Activated B cell treated with CpG ODN at 0.5 μM for 24 hours (primary cell): ENCODE results near the gene IYD. TPM values are rescaled to one million over a fixed set of nuclear protein-coding genes. Genes with fewer than 3 reads are reported as not detected.
A peak's percentile ranks its signal among the peaks of the same experiment; 100 is the strongest.
"Not testable (repeated sequence)": the region's sequence is repeated elsewhere in the genome, so short reads cannot be mapped to it uniquely, and the experiment has no call there.

ENCODE experiments used
- ATAC-seq: fragments of 200-7000 bp; cut with Tn5 transposase; one replicate; pipeline ENCODE4 v1.10.0; 2021; ENCODE audit warnings: low read depth, mild to moderate bottlenecking, moderate library complexity
- CTCF ChIA-PET: fragments of 350-600 bp; sonication (Branson Sonifier 250); formaldehyde crosslinking; loops from one replicate; lab custom pipeline; 2021; ENCODE audit warnings: antibody characterized with exemption; lab: Charles Lee
- POLR2A ChIA-PET: fragments of 350-600 bp; sonication (Branson Sonifier 250); formaldehyde crosslinking; loops from one replicate; lab custom pipeline; 2021; ENCODE audit warnings: antibody characterized with exemption; lab: Charles Lee
- DNase-seq: peaks from one replicate; pipeline ENCODE4 v3.0.0; 2022
- H3K27ac Mint-ChIP-seq: one replicate; pipeline ENCODE4 v1.8.0; 2020; ENCODE audit warnings: mixed read lengths
- H3K27me3 Mint-ChIP-seq: one replicate; pipeline ENCODE4 v1.8.0; 2021; ENCODE audit warnings: mixed read lengths
- H3K36me3 Mint-ChIP-seq: one replicate; pipeline ENCODE4 v1.8.0; 2021; ENCODE audit warnings: low read depth, mixed read lengths
- H3K4me1 Mint-ChIP-seq: one replicate; pipeline ENCODE4 v1.8.0; 2021; ENCODE audit warnings: mixed read lengths
- H3K4me3 Mint-ChIP-seq: one replicate; pipeline ENCODE4 v1.8.0; 2020; ENCODE audit warnings: mild to moderate bottlenecking, mixed read lengths
- H3K9me3 Mint-ChIP-seq: one replicate; pipeline ENCODE4 v1.8.0; 2020; ENCODE audit warnings: mixed read lengths
- CTCF ChIP-seq: fragments of 200-600 bp; IDR thresholded peaks from one replicate; pipeline ENCODE4 v1.8.0; 2022; ENCODE audit warnings: antibody characterized with exemption, mild to moderate bottlenecking
- intact Hi-C: fragments of 100-400 bp; cut with micrococcal nuclease; formaldehyde crosslinking; loops from one replicate; pipeline ENCODE4 v1.15.1; 2024
- total RNA-seq: library from RNA; stranded (reverse); gene quantifications from 2 replicates; pipeline ENCODE4 v1.2.3, GENCODE V29; 2022

IYD gene
- total RNA-seq, 1 donor from 2014 or later: not detected

DNA sequence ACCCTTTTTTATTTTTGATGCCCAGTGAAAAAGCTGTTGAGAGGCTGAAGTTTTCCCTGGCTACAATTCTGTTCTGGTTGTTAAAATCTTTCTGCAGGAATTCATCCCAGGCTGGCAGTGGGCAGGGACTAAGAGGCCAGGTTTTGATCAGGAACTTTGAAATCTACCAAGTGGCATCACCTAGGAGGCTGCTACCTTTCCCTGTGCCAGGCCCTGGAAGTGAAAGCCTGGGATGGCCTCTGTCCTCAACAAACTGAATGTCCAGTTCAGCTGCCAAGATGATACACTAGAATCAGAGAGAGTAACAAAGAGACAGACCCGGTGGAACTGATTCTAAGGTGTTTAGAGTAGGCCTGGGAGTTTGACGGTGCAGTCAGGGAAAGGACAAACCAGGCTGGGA is 596 bp downstream of the IYD start:
- POLR2A ChIA-PET: no interaction called here
- Mint-ChIP-seq H3K9me3 (no peaks in the 10 kb centered on the region), H3K4me1 (no peaks in the 10 kb centered on the region), H3K36me3 (no peaks in the 10 kb centered on the region), H3K27me3 (peaks cover 11% of the 10 kb centered on the region), H3K27ac (no peak overlapping the region), H3K4me3 (no peak overlapping the region)
- ATAC-seq: no peak
- CTCF ChIA-PET: no interaction called here
- no peak for DNase-seq
- intact Hi-C loops: no loop called here
- TF ChIP-seq CTCF: no peak

DNA sequence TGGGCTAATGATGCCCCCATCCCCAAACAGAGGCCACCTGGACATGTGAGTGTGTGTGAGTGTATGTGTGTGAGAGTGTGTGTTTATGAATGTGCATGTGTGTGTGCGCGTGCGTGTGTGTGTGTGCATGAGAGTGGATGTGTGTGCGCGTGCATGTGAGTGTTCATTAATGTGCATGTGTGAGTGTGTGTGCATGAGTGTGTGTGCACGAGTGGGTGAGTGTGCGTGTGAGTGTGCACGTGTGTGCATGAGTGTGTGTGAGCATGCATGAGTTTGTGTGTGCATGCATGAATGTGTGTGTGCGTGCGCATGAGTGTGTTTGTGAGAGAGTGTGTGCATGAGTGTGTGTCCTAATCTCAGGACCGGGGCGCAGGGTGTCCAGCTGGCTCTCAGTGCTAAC is 1.3 kb downstream of the IYD start:
- ATAC-seq: no peak

DNA sequence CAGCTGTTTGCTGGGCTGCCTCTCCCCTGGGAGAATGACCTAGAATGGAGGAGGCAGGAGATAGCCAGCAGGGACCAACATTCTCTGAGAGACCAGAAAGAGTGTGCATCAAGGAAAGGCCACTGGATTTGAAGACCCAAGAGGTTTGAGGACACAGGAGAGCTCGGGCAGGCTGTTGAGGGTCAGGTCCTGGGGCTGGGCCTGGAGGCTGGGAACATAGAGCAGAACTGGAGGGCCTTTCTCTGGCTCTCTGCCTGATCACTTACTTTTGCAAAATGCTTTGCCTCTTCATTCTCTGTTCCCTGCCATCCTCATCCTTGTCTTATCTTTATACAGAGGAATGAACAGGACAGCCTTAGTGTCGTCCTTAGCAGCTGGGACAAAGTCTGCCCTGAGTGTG is 2.5 kb downstream of the IYD start:
- H3K27ac Mint-ChIP-seq: no peak overlapping the region
- H3K36me3 Mint-ChIP-seq: no peaks in the 10 kb centered on the region
- H3K4me3 Mint-ChIP-seq: no peak overlapping the region
- intact Hi-C loops: no loop called here
- H3K27me3 Mint-ChIP-seq: peaks cover 22% of the 10 kb centered on the region
- no peaks in the 10 kb centered on the region for H3K4me1 Mint-ChIP-seq
- CTCF ChIA-PET: interaction anchor here (1.1 kb wide), 1 partner anchor 290 kb away, joined by 4 read pairs; no protein-coding TSS in a partner anchor
- POLR2A ChIA-PET: no interaction called here
- no peak for DNase-seq
- ATAC-seq: no peak
- H3K9me3 Mint-ChIP-seq: no peaks in the 10 kb centered on the region
- TF ChIP-seq CTCF: no peak

More for the DNA sequence above, 1.3 kb downstream of the IYD start:
- CTCF ChIA-PET: no interaction called here
- POLR2A ChIA-PET: no interaction called here
- H3K4me3 Mint-ChIP-seq: no peak overlapping the region
- DNase-seq: no peak
- H3K4me1 Mint-ChIP-seq: no peaks in the 10 kb centered on the region
- no peaks in the 10 kb centered on the region for H3K9me3 Mint-ChIP-seq
- H3K27ac Mint-ChIP-seq: no peak overlapping the region
- intact Hi-C loops: no loop called here
- TF ChIP-seq CTCF: no peak
- peaks cover 15% of the 10 kb centered on the region for H3K27me3 Mint-ChIP-seq
- no peaks in the 10 kb centered on the region for H3K36me3 Mint-ChIP-seq

DNA sequence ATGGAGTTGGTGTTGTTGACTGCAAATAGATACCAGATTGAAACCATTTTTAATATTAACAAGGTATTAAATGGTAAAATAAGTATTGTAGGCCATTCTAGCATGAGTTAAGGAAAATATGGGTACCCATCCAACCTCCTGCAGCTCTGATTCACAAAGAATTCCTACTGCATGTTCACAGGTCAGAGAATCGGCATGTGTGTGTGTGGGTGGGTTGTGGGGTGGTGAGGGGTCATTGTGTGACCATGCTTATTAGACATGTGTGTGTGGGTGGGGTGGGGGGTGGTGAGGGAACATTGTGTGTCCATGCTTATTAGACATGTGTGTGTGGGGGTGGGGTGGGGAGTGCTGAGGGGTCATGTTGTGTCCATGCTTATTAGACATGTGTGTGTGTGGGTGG is 3.2 kb downstream of the IYD start:
- no peak for DNase-seq
- peaks cover 27% of the 10 kb centered on the region for H3K27me3 Mint-ChIP-seq

DNA sequence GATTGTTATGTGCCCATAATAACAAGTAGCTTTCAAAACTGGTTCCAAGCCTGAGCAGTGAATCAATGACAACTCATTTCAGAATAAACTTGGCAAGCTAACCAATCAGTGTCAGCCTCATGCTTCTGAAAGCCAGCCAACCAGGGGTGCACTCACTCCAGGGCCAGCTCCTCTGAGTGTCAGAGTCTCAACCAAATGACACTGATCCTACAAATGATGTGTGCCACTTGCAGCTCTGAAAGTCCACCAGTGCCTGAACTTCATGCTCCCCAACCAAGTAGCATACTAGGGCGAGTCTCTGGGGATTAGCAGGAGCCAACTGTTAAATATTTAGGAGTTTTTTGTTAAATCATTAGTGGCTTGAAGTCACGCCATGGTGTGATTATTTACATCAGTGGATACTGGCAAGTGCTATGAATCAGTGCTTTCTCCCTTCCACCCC is 4.5 kb downstream of the IYD start:
- no peak for ATAC-seq
- H3K4me3 Mint-ChIP-seq: no peak overlapping the region
- no peaks in the 10 kb centered on the region for H3K9me3 Mint-ChIP-seq
- intact Hi-C loops: no loop called here
- no peak for DNase-seq
- TF ChIP-seq CTCF: no peak
- H3K27me3 Mint-ChIP-seq: peaks cover 27% of the 10 kb centered on the region
- H3K27ac Mint-ChIP-seq: no peak overlapping the region
- no peaks in the 10 kb centered on the region for H3K36me3 Mint-ChIP-seq
- POLR2A ChIA-PET: no interaction called here
- H3K4me1 Mint-ChIP-seq: no peaks in the 10 kb centered on the region
- CTCF ChIA-PET: no interaction called here

More for the DNA sequence above, 3.2 kb downstream of the IYD start:
- no peaks in the 10 kb centered on the region for H3K36me3 Mint-ChIP-seq
- ATAC-seq: no peak
- no peaks in the 10 kb centered on the region for H3K9me3 Mint-ChIP-seq
- intact Hi-C loops: no loop called here
- no peaks in the 10 kb centered on the region for H3K4me1 Mint-ChIP-seq
- ChIA-PET POLR2A (no interaction called here), CTCF (no interaction called here)
- no peak for TF ChIP-seq CTCF
- no peak overlapping the region for H3K4me3 Mint-ChIP-seq
- no peak overlapping the region for H3K27ac Mint-ChIP-seq

DNA sequence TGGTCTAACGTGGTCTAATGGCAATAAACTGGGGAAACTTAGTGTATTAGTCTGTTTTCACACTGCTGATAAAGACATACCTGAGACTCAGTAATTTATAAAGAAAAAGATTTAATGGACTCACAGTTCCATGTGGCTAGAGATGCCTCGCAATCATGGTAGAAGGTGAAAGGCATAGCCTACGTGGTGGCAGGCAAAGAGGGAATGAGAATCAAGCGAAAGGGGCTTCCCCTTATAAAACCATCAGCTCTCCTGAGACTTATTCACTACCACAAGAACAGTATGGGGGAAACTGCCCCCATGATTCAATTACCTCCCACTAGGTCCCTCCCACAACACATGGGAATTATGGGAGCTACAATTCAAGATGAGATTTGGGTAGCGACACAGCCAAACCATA is 5.5 kb downstream of the IYD start:
- H3K36me3 Mint-ChIP-seq, CTCF ChIA-PET, H3K4me3 Mint-ChIP-seq, DNase-seq, intact Hi-C loops, H3K4me1 Mint-ChIP-seq, H3K9me3 Mint-ChIP-seq, POLR2A ChIA-PET, H3K27ac Mint-ChIP-seq: not testable (repeated sequence)
- H3K27me3 Mint-ChIP-seq: peaks cover 32% of the 10 kb centered on the region
- peak; percentile 21 for ATAC-seq
